HG03108 (cell line): ENCODE measurements around the gene DARS2.
"Not testable (repeated sequence)": the region's sequence is repeated elsewhere in the genome, so short reads cannot be mapped to it uniquely, and the experiment has no call there.

Source experiments
- ATAC-seq: cut with Tn5 transposase; IDR thresholded peaks from one replicate; pipeline ENCODE4 v1.9.1; 2021; ENCODE audit warnings: moderate library complexity; ENCODE audit not compliant: unreplicated experiment

The DARS2 gene

DNA sequence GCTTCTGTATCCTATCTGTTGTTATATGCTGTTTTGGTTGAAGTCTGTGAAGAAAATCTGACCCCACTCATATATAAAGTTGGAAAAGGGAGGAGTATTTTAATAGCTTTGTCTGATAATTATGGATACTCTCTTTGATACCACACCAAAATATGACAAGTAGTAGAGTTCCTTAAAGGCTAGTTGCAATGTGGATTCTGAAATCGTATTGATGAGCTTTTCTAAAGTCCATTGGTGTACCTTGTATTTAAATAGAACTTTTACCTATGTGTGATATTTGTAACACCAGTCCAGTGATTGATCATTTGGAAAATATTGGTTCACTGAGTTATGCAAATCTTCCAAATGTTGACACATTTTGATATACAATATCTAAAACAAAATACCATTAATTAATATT lies 35.6 kb downstream of the DARS2 start:
- no peak for ATAC-seq

DNA sequence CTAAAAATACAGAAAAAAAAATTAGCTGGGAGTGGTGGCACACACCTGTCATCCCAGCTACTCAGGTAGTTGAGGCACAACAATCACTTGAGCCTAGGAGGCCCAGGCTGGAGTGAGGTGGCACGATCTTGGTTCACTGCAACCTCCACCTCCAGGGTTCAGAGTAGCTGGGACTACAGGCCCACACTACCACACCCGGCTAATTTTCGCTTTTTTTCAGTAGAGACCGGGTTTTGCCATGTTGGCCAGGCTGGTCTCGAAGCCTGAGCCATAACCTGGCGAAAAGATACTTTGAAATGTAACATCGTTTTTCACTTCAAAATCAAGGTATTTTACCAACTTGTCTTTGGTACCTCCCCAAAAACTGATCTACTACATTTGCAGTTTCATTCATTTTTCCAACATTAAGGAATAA lies 37.3 kb downstream of the DARS2 start:
- ATAC-seq = no peak

DNA sequence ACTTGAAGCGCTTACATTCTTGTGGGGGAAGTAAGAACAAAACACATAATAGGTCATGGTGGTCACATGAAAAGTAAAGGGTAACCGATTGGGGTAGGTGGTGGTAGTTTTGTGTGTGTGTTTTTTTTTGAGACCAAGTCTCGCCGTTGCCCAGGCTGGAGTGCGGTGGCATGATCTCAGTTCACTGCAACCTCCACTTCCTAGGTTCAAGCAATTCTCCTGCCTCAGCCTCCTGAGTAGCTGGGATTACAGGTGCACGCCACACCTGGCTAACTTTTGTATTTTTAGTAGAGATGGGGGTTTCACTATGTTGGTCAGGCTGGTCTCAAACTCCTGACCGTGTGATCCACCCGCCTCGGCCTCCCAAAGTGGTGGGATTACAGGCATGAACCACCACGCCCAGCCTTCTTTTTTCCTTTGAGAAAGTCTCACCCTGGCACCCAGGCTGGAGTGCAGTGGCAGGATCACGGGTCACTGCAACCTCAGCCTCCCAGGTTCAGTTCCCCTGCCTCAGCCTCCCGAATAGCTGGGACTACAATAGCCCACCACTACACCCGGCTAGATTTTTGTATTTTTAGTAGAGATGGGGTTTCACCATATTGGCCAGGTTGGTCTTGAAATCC lies 37.8 kb downstream of the DARS2 start:
- ATAC-seq = not testable (repeated sequence)

DNA sequence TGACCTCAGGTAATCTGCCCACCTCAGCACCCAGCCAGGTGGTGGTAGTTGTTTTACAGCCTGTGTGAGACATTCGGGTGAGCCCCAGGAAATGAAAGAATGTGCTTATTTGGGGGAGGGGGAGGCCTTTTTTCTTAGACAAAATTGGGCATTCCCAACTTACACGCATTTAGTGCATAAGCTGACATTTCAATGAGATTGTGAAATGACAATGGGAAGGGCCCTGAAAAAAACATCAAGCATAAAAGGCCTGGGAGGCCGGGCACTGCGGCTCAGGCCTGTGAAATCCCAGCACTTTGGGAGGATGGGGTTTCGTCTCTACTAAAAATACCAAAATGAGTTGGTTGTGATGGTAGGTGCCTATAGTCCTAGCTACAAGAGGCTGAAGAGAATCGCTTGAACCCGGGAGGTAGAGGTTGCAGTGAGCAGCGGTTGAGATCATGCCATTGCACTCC lies 38.3 kb downstream of the DARS2 start:
- ATAC-seq = no peak

DNA sequence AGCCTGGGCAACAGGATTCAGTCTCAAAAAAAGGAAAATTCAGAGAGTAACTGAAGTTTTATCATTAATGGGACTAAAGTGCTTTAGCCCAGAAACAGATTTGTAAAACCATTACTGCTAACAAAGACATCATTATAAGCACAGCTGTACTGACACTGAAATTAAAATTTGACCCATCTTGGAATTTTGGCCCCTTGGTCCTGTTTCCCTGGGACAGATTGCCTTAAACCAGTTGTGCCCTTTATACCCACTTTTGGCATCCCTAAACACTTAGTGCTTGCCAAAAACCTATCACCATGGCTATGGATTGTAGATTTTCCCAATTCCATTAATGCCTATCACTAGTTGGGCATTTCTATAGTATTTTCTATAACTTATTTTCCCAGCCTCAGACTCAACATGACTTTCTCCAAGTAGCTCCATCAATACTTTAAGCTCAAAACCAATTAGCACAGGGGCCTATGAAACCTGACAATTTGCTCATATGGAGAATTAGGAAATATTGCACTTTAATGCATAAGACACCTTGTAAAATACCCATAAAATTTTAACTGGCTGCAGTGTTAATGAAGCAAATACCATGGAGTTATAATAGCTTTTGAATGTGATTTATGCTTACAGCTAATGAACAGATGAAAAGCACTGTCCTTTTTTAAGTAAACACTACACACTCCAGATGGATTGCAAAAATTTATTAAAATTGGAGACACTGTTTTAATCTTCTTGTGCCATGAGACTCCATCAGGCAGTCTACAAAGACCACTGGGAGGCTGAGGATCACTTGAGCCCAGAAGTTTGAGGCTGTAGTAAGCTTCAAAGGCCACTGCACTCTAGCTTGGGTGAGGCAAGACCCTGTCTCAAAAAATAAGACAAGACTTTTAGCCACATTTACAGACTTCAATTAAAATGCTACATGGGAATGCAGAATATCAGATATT lies 39.0 kb downstream of the DARS2 start:
- no peak for ATAC-seq

DNA sequence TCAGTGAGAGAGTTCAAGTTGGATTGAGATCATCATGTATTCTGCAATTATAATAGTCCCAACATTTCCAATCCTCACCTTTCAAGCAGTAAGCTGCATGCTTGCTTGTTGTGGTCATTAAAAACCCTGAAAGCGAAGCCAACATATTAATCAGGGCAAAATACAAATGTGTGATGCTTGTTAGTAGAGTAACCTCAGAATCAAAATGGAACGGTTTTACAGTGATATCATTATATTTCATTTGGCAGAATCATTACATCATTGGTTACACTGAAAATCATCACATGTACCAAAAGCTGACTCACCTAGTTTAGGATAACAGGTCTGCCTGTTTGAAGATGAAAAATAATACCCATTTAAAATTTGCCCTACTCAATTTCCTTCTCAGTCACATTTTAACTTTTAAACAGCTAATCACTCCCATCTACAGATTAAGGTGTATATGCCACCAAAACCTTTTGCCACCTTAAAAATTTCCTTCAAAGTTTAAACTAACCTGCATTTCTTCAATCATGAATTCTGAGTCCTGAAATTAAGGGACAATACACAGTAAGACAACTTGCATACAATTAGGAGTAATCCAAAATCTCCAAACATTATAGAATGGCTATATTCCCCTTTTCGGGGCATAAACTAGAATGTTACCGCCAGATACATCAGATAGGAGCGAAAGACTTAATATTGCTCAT lies 39.9 kb downstream of the DARS2 start:
- no peak for ATAC-seq

DNA sequence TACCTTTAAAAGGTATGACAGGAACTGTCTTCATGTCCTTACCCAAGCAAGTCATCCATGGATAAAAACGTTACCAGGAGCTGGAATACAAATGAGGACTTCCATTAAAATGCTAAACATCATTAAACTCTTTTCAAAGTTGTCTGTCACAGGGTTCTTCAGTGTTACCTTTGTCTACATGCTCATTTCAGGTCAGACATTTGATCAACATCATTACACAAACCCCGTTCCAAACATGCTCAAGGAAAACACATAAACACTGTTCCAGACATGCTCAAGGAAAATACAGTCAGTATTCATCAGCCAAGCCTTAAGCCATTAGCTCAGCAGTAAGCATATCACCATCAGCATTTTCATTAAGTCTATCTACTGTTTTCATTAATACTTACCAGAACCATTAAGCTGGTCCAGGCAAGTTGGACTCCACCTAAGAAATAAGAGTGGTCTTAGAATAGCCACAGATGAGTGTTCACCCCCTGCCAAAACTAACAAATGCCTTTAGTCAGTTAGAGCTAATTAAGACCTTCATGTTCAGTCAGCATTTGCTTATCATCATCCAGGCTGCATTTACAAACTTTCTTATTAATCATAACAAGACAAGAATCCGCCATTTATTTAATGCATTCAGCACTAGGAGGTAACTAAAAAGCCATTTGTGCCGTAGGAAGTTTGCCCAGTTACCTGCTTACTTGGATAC lies 41.1 kb downstream of the DARS2 start:
- no peak for ATAC-seq

DNA sequence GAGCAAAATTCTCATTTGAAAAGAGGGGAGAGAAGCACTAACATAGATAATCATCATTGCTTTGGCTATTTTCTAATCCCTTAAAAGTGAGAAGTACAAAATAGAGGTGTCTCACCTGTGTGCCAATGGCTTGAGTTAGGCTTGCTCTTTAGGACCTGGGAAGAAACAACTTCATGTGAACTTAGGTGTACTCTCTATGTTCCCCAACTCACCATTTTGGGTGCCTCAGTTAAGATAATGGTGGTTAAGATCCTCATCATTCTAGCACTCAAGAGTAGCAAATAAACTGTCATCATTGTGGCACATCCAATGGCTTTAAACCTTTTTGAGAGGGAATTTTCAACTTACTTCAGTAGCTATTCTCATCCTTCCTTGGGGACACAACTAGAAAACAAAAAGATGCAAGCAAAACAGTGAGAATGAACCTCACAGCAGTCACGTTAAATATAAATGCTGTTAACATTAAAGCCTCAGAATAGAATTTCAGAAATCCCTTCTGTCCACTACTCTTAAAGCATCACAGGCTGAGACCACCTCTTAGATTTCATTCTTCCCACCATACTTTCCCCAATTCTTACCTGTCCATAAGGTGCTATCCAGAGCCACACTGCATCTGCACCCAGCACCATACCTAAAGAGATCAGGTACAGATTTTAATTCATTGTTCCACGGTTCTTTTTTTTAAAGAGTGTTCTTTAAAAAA lies 42.1 kb downstream of the DARS2 start:
- ATAC-seq = no peak

DNA sequence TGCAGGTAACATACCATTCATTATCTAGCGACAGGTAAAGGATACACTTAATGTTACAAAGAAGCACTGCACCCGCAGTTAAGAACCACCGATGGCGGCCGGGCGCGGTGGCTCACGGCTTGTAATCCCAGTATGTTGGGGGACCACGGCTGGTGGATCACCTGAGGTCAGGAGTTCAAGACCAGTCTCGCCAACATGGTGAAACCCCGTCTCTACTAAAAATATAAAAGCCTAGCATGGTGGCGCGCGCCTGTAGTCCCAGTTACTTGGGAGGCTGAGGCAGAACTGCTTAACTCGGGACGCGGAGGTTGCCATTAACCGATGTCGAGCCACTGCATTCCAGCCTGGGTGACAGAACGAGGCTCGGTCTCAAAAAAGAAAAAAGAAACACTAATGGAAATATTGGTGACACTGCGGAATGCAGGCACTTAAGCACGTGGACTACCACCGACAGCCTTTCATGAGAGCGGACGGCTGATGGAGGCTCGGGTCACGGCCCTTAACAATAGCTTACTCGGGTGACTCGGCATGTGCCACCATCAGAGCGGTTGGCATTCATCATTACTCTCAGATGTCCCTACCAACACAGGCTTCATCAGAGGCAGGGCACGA lies 42.8 kb downstream of the DARS2 start:
- no peak for ATAC-seq

DNA sequence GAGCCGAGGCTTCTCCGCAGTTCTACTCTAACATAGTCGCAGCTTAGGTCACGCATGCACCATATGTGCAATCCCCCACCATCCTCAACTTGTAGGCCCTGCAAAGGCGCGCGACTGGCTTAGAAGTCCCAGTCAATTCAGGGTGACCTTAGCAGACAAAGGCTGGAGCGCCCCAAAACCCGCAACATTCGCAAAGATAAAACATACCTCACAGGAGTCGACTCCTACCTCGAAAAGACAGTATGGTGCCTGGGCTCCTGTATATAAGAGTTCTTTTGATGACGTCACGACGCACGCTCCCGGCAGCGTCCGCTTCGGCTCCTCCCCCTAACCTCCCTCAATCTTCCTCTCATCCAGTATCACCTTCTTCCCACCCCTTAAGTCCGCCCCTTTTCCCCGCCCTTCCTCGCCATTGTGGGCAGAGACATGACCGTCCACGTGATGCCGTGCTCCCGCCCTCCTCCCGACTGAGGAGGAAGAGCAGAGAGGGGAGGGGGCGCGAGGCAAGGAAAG lies 43.3 kb downstream of the DARS2 start, which contains the start of gene GAS5:
Gene GAS5 (minus strand): TSS at position 237 of the 513 bp plus-strand sequence.
- peak; percentile 52 for ATAC-seq

DNA sequence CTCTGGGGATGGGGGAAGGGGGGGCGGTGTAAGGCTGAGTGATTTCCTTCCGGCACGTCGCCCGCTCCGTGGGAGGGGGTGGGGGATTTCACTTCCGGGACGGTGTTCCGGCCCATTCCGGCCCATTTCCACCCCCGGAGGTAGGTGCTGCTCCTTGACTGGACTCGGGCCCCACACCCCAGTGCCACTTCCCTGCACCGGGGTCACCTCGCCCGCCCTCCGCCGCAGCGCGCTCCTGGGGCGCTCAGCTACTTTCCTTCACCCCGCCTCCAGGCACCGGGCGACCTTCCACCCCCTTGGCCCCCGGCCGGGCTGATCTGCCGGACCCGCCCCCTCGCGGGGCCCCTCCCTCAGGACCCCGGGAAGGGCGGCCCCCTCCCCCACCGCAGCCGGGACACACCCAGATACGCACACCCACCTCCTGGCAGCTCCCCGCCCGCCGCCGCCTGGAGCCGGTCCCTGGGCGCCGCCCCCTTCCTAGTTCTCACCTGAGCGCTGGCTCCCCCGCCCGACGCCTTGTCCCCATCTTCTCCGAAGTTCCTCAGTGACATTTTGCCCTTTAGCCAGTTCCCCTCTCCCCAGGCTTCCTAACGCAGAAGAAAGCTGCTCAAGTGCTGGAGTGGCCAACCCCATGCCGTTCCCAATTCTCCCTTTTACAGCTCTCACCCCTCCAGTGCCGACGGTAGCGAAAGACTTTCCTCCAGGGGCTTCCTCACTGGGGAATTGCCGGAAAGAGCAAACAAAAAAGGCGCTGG lies 44.0 kb downstream of the DARS2 start, which contains the start of gene ZBTB37:
Gene ZBTB37 (plus strand): TSS at position 115 of the 755 bp plus-strand sequence. CDS start 1,846 bp downstream, outside the sequence.
- ATAC-seq = peak; percentile 54

DNA sequence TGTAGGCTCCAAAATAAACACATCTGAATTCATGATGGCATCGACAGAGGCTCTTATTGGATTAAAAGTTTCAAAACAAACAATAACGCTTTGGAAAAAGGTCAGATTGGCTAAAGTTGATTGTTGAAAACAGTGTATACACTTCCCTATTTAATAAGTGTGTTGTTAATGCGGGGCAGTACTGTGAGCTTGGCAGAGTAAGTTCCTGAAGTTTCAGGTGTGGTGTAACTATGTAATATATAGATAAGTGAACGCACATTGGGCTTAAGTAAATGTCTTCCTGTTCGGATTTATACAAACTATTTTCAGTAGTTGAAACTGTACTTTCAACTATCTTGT lies 44.5 kb downstream of the DARS2 start:
- no peak for ATAC-seq

DNA sequence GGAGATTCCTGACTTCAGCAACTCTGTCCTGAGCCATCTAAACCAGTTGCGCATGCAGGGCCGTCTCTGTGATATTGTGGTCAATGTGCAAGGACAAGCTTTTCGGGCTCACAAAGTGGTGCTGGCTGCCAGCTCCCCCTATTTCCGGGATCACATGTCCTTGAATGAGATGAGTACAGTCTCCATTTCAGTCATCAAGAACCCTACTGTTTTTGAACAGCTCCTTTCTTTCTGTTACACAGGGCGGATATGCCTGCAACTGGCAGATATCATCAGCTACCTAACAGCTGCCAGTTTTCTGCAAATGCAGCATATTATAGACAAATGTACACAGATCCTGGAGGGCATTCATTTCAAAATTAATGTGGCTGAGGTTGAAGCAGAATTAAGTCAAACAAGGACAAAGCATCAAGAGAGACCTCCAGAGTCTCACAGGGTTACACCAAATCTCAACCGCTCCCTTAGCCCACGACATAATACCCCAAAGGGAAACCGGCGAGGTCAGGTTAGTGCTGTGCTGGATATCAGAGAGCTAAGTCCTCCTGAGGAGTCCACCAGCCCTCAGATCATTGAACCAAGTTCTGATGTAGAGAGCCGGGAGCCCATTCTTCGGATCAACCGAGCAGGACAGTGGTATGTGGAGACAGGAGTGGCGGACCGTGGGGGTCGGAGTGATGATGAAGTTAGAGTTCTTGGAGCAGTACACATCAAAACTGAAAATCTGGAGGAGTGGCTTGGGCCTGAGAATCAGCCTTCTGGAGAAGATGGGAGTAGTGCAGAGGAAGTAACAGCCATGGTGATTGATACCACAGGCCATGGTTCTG lies 46.0 kb downstream of the DARS2 start:
- ATAC-seq = peak; percentile 24

DNA sequence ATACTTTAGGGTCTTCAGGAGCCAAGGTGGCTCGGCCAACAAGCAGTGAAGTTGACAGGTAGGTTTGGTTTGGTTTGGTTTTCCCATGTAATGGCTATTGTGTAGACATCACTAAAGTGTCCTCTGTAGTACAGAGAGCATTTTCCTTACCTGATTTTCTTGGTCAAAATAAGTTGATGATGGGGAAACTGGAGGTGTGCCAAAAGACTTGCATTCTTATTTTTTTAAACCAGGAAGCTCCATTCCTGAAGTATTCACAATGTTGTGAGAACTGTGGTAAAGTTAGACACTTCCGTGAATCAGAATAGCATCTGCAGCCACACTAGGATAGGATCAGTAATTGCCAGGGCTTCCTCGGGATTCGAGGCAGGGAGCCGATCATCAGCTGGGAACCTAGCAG lies 46.6 kb downstream of the DARS2 start:
- no peak for ATAC-seq

DNA sequence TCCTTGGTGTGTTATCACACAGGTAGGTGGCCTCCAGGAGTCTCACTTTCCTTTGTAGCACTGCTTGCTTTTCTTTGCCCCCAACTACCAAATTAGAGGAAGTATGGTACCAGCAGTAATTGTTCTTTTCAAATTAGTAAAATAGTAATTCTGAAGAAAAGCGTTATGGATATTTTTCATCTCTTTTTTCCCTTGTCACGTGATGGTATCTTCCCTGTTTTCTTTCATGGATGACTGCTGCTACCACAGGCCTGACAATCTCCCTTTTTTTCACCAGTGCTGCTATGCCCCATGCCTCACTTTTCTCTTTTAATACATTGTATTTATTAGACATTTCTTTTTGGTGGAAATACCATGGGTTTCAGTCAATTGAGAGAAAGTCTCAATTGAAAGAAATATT lies 47.0 kb downstream of the DARS2 start:
- ATAC-seq = no peak

DNA sequence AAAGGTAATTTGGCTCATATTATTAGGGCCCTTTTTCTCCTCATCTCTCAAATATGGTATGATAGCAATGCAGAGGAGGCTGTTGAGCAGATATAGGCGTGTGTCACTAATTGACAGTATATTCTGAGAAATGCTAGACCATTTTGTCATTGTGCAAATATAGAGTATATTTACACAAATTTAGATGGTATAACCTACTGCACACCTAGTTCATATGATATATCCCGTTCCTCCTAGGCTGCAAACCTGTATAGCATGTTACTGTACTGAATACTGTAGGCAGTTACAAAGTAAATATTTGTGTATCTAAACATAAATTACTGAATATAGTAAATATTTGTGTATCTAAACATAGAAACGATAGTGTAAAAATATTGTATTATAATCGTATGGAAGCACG lies 52.3 kb downstream of the DARS2 start:
- ATAC-seq = no peak

DNA sequence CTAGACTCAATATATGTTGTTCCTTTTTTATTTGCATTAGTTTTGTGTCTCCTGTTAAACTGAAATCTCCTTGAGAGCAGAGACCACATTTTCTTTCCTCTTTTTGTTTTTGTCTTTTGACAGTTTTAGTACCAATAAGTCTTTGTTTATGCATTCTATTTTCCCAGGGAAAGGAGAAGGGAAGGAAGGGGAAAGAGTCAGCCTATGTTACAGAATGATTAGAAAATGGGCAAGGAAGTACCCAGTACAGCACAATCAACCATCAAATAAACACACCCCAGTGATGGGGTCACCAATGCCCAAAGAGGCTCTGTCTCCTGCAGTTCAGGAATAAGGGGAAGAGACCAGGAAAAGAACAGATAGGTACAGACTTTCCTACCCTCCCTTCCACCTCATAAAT lies 53.8 kb downstream of the DARS2 start:
- ATAC-seq = no peak

DNA sequence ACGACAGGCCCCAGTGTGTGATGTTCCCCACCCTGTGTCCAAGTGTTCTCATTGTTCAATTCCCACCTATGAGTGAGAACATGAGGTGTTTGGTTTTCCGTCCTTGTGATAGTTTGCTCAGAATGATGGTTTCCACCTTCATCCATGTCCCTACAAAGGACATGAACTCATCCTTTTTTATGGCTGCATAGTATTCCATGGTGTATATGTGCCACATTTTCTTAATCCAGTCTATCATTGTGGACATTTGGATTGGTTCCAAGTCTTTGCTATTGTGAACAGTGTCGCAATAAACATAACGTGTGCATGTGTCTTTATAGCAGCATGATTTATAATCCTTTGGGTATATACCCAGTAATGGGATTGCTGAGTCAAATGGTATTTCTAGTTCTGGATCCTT lies 56.6 kb downstream of the DARS2 start:
- not testable (repeated sequence) for ATAC-seq
